ES-I3 (cell line): ENCODE results near the gene RPL31.

Experiments
- H3K36me3 ChIP-seq: 2 replicates; pipeline ENCODE4 v1.6.1; 2013; ENCODE audit warnings: mild to moderate bottlenecking, low read length, control low read depth, moderate library complexity; ENCODE audit not compliant: insufficient read depth
- H3K4me1 ChIP-seq: 2 replicates; pipeline ENCODE4 v1.6.1; 2013; ENCODE audit warnings: mild to moderate bottlenecking, control low read depth, low read length; ENCODE audit not compliant: insufficient read depth
- H3K9ac ChIP-seq: 2 replicates; pipeline ENCODE4 v1.6.1; 2013; ENCODE audit warnings: low read depth, mild to moderate bottlenecking, low read length, moderate library complexity
- H3K9me3 ChIP-seq: 2 replicates; pipeline ENCODE4 v1.6.1; 2013; ENCODE audit warnings: mild to moderate bottlenecking, low read length, moderate library complexity; ENCODE audit not compliant: control insufficient read depth, insufficient read depth

The RPL31 gene

GRCh38 chr2:100997509-100998234, 4.4 kb upstream of the RPL31 start:
- no peak overlapping the region for H3K9ac ChIP-seq
- H3K4me1 ChIP-seq, result no peaks in the 10 kb centered on the region
- peaks cover under 1% of the 10 kb centered on the region; the same call in 1 of the 2 replicates for H3K36me3 ChIP-seq
- H3K9me3 ChIP-seq, result no peaks in the 10 kb centered on the region

GRCh38 chr2:100998235-100998573, 3.9 kb upstream of the RPL31 start:
- H3K9ac ChIP-seq, result no peak overlapping the region
- H3K4me1 ChIP-seq, result no peaks in the 10 kb centered on the region; the same call in 1 of the 2 replicates
- H3K9me3 ChIP-seq, result no peaks in the 10 kb centered on the region
- H3K36me3 ChIP-seq, result peaks cover 5% of the 10 kb centered on the region

GRCh38 chr2:100999995-101000394, 2.1 kb upstream of the RPL31 start:
- peaks cover 10% of the 10 kb centered on the region for H3K4me1 ChIP-seq
- no peak overlapping the region for H3K9ac ChIP-seq
- H3K9me3 ChIP-seq, result no peaks in the 10 kb centered on the region
- peaks cover 23% of the 10 kb centered on the region for H3K36me3 ChIP-seq

DNA sequence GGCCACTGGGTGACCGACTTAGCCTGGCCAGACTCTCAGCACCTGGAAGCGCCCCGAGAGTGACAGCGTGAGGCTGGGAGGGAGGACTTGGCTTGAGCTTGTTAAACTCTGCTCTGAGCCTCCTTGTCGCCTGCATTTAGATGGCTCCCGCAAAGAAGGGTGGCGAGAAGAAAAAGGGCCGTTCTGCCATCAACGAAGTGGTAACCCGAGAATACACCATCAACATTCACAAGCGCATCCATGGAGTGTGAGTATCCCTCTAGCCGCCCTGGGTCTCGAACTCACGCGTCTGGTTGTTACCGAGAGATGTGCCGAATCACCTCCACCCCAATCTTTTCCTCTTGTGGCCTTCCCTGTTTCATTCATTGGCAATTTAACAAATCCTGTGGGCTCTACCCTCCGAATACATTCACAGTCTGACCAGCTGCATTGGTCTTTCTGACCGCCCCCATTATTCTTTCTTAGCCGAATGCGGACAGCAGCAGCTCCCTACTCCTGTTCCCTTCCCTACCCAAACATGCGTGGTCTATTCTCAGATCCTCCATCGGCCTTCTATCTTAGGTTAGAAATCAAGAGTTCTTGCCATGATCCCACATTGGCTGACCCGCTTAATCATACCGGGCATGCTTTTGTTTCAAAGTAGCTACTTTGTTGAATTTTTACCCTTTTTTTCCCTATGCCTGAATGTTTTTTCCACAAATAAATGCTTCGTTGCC, 631 bp downstream of the RPL31 start:
- Histone ChIP-seq H3K36me3 (peaks cover 44% of the 10 kb centered on the region), H3K9ac (peak overlapping the region; percentile 91), H3K9me3 (no peaks in the 10 kb centered on the region), H3K4me1 (peaks cover 10% of the 10 kb centered on the region)

DNA sequence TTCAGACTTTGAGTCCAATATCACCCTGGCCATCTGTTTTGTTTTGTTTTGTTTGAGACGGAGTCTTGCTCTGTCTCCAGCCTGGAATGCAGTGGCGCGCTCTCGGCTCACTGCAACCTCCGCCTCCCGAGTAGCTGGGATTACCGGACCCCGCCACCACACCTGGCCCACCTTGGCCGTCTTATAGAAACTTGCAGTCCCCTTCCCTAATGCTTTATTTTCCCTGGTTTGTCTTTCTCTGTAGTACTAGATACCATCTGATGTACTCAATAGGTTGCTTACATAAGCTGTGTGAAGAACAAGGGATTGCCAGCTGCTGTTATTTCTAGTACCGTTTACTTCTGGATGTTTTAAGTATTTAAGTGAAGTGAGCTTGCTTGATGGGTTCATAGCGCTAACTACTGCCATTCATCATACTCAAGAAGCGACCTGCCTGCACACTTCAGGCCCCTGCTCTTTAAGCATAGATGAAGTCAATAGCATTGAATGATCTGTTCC, 1.2 kb downstream of the RPL31 start:
- Histone ChIP-seq H3K9me3 (no peaks in the 10 kb centered on the region), H3K4me1 (peaks cover 10% of the 10 kb centered on the region), H3K9ac (peak overlapping the region; percentile 91), H3K36me3 (peaks cover 44% of the 10 kb centered on the region)

GRCh38 chr2:101004620-101005325, 2.7 kb downstream of the RPL31 start:
- Histone ChIP-seq H3K4me1 (peaks cover 10% of the 10 kb centered on the region), H3K9ac (no peak overlapping the region), H3K9me3 (no peaks in the 10 kb centered on the region), H3K36me3 (peaks cover 44% of the 10 kb centered on the region)

DNA sequence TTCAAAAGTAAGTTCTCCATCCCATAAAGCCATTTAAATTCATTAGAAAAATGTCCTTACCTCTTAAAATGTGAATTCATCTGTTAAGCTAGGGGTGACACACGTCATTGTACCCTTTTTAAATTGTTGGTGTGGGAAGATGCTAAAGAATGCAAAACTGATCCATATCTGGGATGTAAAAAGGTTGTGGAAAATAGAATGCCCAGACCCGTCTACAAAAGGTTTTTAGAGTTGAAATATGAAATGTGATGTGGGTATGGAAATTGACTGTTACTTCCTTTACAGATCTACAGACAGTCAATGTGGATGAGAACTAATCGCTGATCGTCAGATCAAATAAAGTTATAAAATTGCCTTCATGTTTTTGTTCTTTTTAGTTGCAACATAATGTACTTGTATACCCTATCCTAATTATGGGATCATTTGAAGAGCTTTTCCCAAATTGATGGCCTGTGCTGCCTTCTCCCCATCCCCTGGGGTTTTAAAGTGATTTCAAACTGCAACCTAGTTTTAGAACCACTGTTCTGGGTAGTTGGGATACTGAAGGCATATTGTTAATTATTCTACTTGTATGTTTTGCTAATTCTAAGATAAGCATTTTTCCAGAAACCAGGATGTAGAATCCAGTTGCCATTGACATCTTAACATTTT, 4.1 kb downstream of the RPL31 start:
- Histone ChIP-seq H3K36me3 (peaks cover 44% of the 10 kb centered on the region), H3K9me3 (no peaks in the 10 kb centered on the region), H3K9ac (no peak overlapping the region), H3K4me1 (peaks cover 10% of the 10 kb centered on the region)

GRCh38 chr2:101007415-101008345, 5.6 kb downstream of the RPL31 start:
- peaks cover 43% of the 10 kb centered on the region for H3K36me3 ChIP-seq
- no peaks in the 10 kb centered on the region for H3K9me3 ChIP-seq
- peaks cover 10% of the 10 kb centered on the region for H3K4me1 ChIP-seq
- no peak overlapping the region for H3K9ac ChIP-seq

DNA sequence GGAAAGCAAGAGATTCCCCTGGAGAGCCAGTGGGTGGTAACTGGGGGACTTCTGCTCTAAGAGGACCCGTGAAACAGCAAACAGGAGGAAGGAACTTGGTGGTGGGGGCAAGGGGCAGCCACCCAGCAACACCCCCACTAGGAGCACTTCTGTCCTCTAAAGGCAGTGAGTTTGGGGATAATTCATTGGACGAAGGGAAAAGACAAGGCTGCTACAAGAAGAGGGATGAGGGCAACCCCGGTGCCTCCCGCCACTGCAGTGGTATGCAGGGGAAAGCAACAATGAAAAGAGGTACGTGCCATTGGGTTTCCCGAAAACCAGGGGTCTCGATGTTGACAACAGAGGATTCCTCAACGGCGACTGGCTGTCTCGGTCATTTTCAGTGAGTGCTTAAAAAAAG, 9.1 kb downstream of the RPL31 start:
- Histone ChIP-seq H3K9ac (no peak overlapping the region), H3K36me3 (peaks cover 11% of the 10 kb centered on the region), H3K9me3 (peaks cover 2% of the 10 kb centered on the region; the same call in 1 of the 2 replicates), H3K4me1 (no peaks in the 10 kb centered on the region)

GRCh38 chr2:101012054-101012705, 10.1 kb downstream of the RPL31 start:
- no peaks in the 10 kb centered on the region for H3K4me1 ChIP-seq
- H3K36me3 ChIP-seq, result peaks cover 3% of the 10 kb centered on the region
- H3K9me3 ChIP-seq, result peaks cover 2% of the 10 kb centered on the region; the same call in 1 of the 2 replicates
- no peak overlapping the region for H3K9ac ChIP-seq

- Histone ChIP-seq H3K9ac (no peak overlapping the region), H3K36me3 (no peaks in the 10 kb centered on the region; the same call in none of the 2 replicates), H3K9me3 (peaks cover 2% of the 10 kb centered on the region; the same call in 1 of the 2 replicates), H3K4me1 (no peaks in the 10 kb centered on the region)
Observed at GRCh38 chr2:101012706-101013181, 10.7 kb downstream of the RPL31 start.

DNA sequence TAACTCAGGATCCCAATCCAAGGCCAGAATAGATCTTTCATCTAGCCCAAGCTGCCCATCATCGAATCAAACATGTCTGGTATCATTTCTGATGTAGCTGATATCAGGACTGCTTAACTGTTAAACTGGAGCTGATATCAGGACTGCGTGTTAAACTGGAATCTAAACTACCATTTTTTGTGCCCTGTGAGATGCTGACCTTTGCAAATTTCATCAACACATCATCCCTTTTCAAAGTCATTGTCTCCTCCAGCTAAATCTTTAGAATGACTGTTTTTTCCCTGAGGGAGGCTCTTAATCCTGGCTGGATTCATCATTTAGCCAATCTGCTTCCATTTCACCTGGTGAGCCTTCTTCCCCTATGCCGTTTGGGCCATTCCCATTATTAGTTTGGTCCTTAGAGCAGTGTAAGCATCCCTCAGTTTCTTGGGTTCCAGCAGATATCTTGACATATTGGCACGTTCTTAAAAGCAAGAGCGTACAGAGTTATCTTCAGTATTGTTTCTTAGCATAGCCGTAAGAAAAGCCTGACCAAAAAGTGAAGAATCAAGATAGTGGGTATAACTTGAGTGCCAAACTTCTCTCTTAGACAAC, 12.3 kb downstream of the RPL31 start:
- Histone ChIP-seq H3K9ac (no peak overlapping the region), H3K36me3 (peaks cover 5% of the 10 kb centered on the region), H3K9me3 (peaks cover 2% of the 10 kb centered on the region; the same call in 1 of the 2 replicates), H3K4me1 (no peaks in the 10 kb centered on the region)
